WTC11 (cell line): ENCODE measurements around the gene C19orf47. TPM values are rescaled to one million over a fixed set of nuclear protein-coding genes. Genes with fewer than 3 reads are reported as not detected.

Experiments used
- ATAC-seq: fragments of 200-7000 bp; cut with Tn5 transposase; 2 replicates; pipeline ENCODE4 v1.10.0; 2021; ENCODE audit warnings: mild to moderate bottlenecking, moderate library complexity
- CTCF ChIA-PET: fragments of 300-600 bp; sonication (Branson Sonifier 250); formaldehyde crosslinking; loops from one replicate; lab custom pipeline; 2021; ENCODE audit warnings: antibody characterized with exemption; lab: Charles Lee
- POLR2A ChIA-PET: fragments of 350-600 bp; sonication (Branson Sonifier 250); formaldehyde crosslinking; loops from one replicate; lab custom pipeline; 2021; ENCODE audit warnings: antibody characterized with exemption; lab: Charles Lee
- DNase-seq: peaks from one replicate; pipeline ENCODE4 v3.0.0; 2021; ENCODE audit warnings: low spot score
- H3K27ac Mint-ChIP-seq: 2 replicates; pipeline ENCODE4 v1.8.0; 2021; ENCODE audit warnings: mixed read lengths
- H3K27me3 Mint-ChIP-seq: 2 replicates; pipeline ENCODE4 v1.8.0; 2021; ENCODE audit warnings: low read depth, mild to moderate bottlenecking, moderate library complexity, mixed read lengths
- H3K36me3 Mint-ChIP-seq: 2 replicates; pipeline ENCODE4 v1.8.0; 2021; ENCODE audit warnings: mixed read lengths
- H3K4me1 Mint-ChIP-seq: 2 replicates; pipeline ENCODE4 v1.8.0; 2022; ENCODE audit warnings: mixed read lengths
- H3K4me3 Mint-ChIP-seq: 2 replicates; pipeline ENCODE4 v1.8.0; 2021; ENCODE audit warnings: mild to moderate bottlenecking, moderate library complexity, mixed read lengths
- H3K9me3 Mint-ChIP-seq: 2 replicates; pipeline ENCODE4 v1.8.0; 2021; ENCODE audit warnings: mixed read lengths
- AFF4 ChIP-seq: sonication (generic); formaldehyde crosslinking; IDR thresholded peaks from 2 replicates; pipeline ENCODE4 v1.8.1; 2023; ENCODE audit warnings: mild to moderate bottlenecking, missing genetic modification reagents, borderline replicate concordance
- ATF3 ChIP-seq: sonication (generic); formaldehyde crosslinking; conservative IDR thresholded peaks from 2 replicates; pipeline ENCODE4 v1.8.1; 2022; ENCODE audit warnings: mild to moderate bottlenecking, missing genetic modification reagents
- E2F5 ChIP-seq: sonication (generic); formaldehyde crosslinking; IDR thresholded peaks from 2 replicates; pipeline ENCODE4 v1.8.1; 2022; ENCODE audit warnings: mild to moderate bottlenecking, moderate library complexity, missing genetic modification reagents
- ERG ChIP-seq: fragments of 250-450 bp; sonication (Bioruptor Pico); IDR thresholded peaks from 2 replicates; pipeline ENCODE4 v1.8.0; 2021; ENCODE audit warnings: mild to moderate bottlenecking
- FOXJ3 ChIP-seq: sonication (generic); formaldehyde crosslinking; IDR thresholded peaks from 2 replicates; pipeline ENCODE4 v1.9.0; 2021; ENCODE audit warnings: missing genetic modification reagents, mild to moderate bottlenecking, borderline replicate concordance
- FOXK1 ChIP-seq: sonication (generic); formaldehyde crosslinking; IDR thresholded peaks from 2 replicates; pipeline ENCODE4 v1.8.0; 2022; ENCODE audit warnings: mild to moderate bottlenecking, moderate library complexity, missing genetic modification reagents
- GABPB1 ChIP-seq: sonication (generic); formaldehyde crosslinking; IDR thresholded peaks from 2 replicates; pipeline ENCODE4 v1.8.1; 2023; ENCODE audit warnings: mild to moderate bottlenecking, missing genetic modification reagents
- JAZF1 ChIP-seq: fragments of 250-450 bp; sonication (Bioruptor Pico); IDR thresholded peaks from 2 replicates; pipeline ENCODE4 v1.9.0; 2021; ENCODE audit warnings: moderate library complexity, mild to moderate bottlenecking, inconsistent platforms
- JUN ChIP-seq: sonication (generic); formaldehyde crosslinking; IDR thresholded peaks from 2 replicates; pipeline ENCODE4 v1.8.0; 2023; ENCODE audit warnings: mild to moderate bottlenecking, missing genetic modification reagents
- KAT7 ChIP-seq: sonication (generic); formaldehyde crosslinking; IDR thresholded peaks from 2 replicates; pipeline ENCODE4 v1.8.1; 2023; ENCODE audit warnings: missing genetic modification reagents, mild to moderate bottlenecking, borderline replicate concordance
- MXD4 ChIP-seq: fragments of 250-450 bp; sonication (Bioruptor Pico); IDR thresholded peaks from 2 replicates; pipeline ENCODE4 v1.8.0; 2021; ENCODE audit warnings: mild to moderate bottlenecking, moderate library complexity, borderline replicate concordance
- MYBL2 ChIP-seq: sonication (generic); formaldehyde crosslinking; IDR thresholded peaks from 2 replicates; pipeline ENCODE4 v1.8.1; 2023; ENCODE audit warnings: mild to moderate bottlenecking, moderate library complexity, missing genetic modification reagents
- NR2C2 ChIP-seq: sonication (generic); formaldehyde crosslinking; IDR thresholded peaks from 2 replicates; pipeline ENCODE4 v1.8.0; 2022; ENCODE audit warnings: mild to moderate bottlenecking, missing genetic modification reagents
- NR3C1 ChIP-seq: sonication (generic); formaldehyde crosslinking; conservative IDR thresholded peaks from 2 replicates; pipeline ENCODE4 v1.8.1; 2023; ENCODE audit warnings: low read depth, mild to moderate bottlenecking, missing genetic modification reagents
- RORB ChIP-seq: fragments of 250-450 bp; sonication (Bioruptor Pico); IDR thresholded peaks from 2 replicates; pipeline ENCODE4 v1.9.0; 2021; ENCODE audit warnings: mild to moderate bottlenecking
- SMAD3 ChIP-seq: sonication (generic); formaldehyde crosslinking; IDR thresholded peaks from 2 replicates; pipeline ENCODE4 v1.8.0; 2022; ENCODE audit warnings: missing genetic modification reagents, mild to moderate bottlenecking, borderline replicate concordance
- SMAD4 ChIP-seq: sonication (generic); formaldehyde crosslinking; IDR thresholded peaks from 2 replicates; pipeline ENCODE4 v1.8.0; 2022; ENCODE audit warnings: mild to moderate bottlenecking, missing genetic modification reagents
- SP1 ChIP-seq: sonication (generic); formaldehyde crosslinking; conservative IDR thresholded peaks from 2 replicates; pipeline ENCODE4 v1.8.1; 2022; ENCODE audit warnings: missing genetic modification reagents
- TP53 ChIP-seq: sonication (generic); formaldehyde crosslinking; IDR thresholded peaks from 2 replicates; pipeline ENCODE4 v1.8.1; 2023; ENCODE audit warnings: mild to moderate bottlenecking, missing genetic modification reagents
- USF2 ChIP-seq: sonication (generic); formaldehyde crosslinking; IDR thresholded peaks from 2 replicates; pipeline ENCODE4 v1.8.1; 2023; ENCODE audit warnings: mild to moderate bottlenecking, missing genetic modification reagents, moderate library complexity
- ZNF416 ChIP-seq: fragments of 250-450 bp; sonication (Bioruptor Pico); IDR thresholded peaks from 2 replicates; pipeline ENCODE4 v1.9.0; 2021; ENCODE audit warnings: mild to moderate bottlenecking, inconsistent platforms
- total RNA-seq: library from RNA; stranded (reverse); gene quantifications from 3 replicates; pipeline ENCODE4 v1.2.3, GENCODE V29; 2021
- TF ChIP-seq, protein P1 (sequence below): sonication (generic); formaldehyde crosslinking; IDR thresholded peaks from 2 replicates; pipeline ENCODE4 v1.8.0; 2023; ENCODE audit warnings: mild to moderate bottlenecking, missing genetic modification reagents
- TF ChIP-seq, protein P2 (sequence below): sonication (generic); formaldehyde crosslinking; IDR thresholded peaks from 2 replicates; pipeline ENCODE4 v1.8.1; 2023; ENCODE audit warnings: mild to moderate bottlenecking, missing genetic modification reagents
- TF ChIP-seq, protein P3 (sequence below): sonication (generic); formaldehyde crosslinking; IDR thresholded peaks from 2 replicates; pipeline ENCODE4 v1.8.0; 2022; ENCODE audit warnings: mild to moderate bottlenecking, missing genetic modification reagents

The C19orf47 gene
- total RNA-seq, 1 experiment from 2014 or later = 15.6 TPM

DNA sequence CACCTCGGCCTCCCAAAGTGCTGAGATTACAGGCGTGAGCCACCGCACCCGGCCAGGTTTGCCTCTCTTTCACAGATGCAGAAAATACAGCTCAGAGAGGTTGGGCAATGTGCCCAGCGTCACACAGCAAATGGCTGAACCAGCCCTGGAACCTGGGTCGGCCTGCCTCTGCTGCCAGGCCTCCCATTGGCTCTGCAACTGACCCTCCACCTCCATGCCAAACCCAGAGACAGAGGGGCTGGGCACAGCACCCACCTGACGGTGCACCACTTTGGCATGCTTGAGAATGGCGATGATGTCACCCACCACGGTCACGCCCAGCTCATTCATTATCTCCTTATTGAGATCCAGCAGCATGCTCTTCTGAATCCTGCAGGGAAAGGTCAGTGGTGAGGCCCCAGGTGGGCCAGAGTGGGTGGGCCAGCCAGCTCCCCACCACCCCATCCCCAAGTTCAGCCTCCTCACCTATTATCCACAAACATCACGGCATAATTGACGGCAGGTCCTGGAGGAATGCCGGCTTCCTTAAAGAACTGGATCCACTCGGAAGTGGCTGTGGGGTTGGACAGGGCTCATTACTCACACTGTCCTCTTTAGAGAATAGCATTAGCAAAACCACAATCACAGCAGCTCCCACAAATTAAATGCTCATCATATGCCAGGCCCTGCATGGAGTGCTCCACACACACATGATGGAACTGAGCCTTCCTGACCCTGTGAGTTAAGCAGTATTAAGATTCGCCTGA lies 12.2 kb downstream of the C19orf47 start:
- ChIA-PET POLR2A (no interaction called here), CTCF (interaction anchor here (0.7 to 1.2 kb wide), 2 partner anchors 31 to 118 kb away, joined by 3 read pairs; partner anchors contain the start of gene TTC9B)
- no peak for DNase-seq
- no peaks in the 10 kb centered on the region for H3K4me1 Mint-ChIP-seq
- ATAC-seq = no peak
- no peak overlapping the region for H3K4me3 Mint-ChIP-seq
- peaks cover 29% of the 10 kb centered on the region for H3K36me3 Mint-ChIP-seq
- no peak overlapping the region for H3K27ac Mint-ChIP-seq
- no peaks in the 10 kb centered on the region for H3K9me3 Mint-ChIP-seq
- TF ChIP-seq FOXK1 (CRISPR knock-in tag) (no peak), NR2C2 (CRISPR knock-in tag) (no peak), SMAD4 (CRISPR knock-in tag) (no peak), FOXJ3 (CRISPR knock-in tag) (no peak), MXD4 (CRISPR knock-in tag) (no peak), NR3C1 (no peak), RORB (no peak), SMAD3 (CRISPR knock-in tag) (no peak), AFF4 (CRISPR knock-in tag) (no peak), TP53 (CRISPR knock-in tag) (no peak), JUN (no peak), MYBL2 (no peak)
- TF ChIP-seq, protein P1, sequence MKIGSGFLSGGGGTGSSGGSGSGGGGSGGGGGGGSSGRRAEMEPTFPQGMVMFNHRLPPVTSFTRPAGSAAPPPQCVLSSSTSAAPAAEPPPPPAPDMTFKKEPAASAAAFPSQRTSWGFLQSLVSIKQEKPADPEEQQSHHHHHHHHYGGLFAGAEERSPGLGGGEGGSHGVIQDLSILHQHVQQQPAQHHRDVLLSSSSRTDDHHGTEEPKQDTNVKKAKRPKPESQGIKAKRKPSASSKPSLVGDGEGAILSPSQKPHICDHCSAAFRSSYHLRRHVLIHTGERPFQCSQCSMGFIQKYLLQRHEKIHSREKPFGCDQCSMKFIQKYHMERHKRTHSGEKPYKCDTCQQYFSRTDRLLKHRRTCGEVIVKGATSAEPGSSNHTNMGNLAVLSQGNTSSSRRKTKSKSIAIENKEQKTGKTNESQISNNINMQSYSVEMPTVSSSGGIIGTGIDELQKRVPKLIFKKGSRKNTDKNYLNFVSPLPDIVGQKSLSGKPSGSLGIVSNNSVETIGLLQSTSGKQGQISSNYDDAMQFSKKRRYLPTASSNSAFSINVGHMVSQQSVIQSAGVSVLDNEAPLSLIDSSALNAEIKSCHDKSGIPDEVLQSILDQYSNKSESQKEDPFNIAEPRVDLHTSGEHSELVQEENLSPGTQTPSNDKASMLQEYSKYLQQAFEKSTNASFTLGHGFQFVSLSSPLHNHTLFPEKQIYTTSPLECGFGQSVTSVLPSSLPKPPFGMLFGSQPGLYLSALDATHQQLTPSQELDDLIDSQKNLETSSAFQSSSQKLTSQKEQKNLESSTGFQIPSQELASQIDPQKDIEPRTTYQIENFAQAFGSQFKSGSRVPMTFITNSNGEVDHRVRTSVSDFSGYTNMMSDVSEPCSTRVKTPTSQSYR (CRISPR knock-in tag) = no peak
- no peaks in the 10 kb centered on the region for H3K27me3 Mint-ChIP-seq

DNA sequence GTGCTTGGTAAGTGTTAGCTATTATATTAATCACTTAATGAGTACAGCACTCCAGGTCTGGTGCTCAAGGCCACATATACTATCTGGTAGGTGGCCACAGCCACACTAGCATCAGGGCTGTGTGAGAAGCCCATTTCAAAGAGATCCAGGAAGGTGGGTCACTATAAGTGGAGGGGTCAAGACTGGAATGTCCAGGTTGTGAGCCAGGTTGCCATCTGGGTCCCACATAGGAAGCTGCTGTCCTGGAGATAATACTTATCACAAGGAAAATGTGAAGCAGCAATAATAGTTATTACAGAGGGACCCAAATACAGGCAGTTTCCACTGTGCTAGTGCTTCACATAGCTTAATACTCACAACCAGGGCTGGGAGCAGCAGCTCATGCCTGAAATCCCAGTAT lies 13.1 kb downstream of the C19orf47 start:
- ChIA-PET CTCF (interaction anchor here (0.7 to 1.2 kb wide), 3 partner anchors 8 to 117 kb away, joined by 3 read pairs; partner anchors contain the start of gene TTC9B), POLR2A (no interaction called here)
- no peak overlapping the region for H3K27ac Mint-ChIP-seq
- H3K27me3 Mint-ChIP-seq = no peaks in the 10 kb centered on the region
- peaks cover 32% of the 10 kb centered on the region for H3K36me3 Mint-ChIP-seq
- H3K4me3 Mint-ChIP-seq = no peak overlapping the region
- ATAC-seq (no peak), DNase-seq (no peak)
- no peaks in the 10 kb centered on the region for H3K9me3 Mint-ChIP-seq
- no peaks in the 10 kb centered on the region for H3K4me1 Mint-ChIP-seq
- TF ChIP-seq ERG (CRISPR knock-in tag) = no peak
- TF ChIP-seq ATF3 = no peak
- TF ChIP-seq SP1 (CRISPR knock-in tag) = no peak
- no peak for TF ChIP-seq JAZF1 (CRISPR knock-in tag)
- TF ChIP-seq GABPB1 (CRISPR knock-in tag) = no peak
- no peak for TF ChIP-seq KAT7 (CRISPR knock-in tag)
- TF ChIP-seq ZNF416 (CRISPR knock-in tag) = no peak
- TF ChIP-seq, protein P2, sequence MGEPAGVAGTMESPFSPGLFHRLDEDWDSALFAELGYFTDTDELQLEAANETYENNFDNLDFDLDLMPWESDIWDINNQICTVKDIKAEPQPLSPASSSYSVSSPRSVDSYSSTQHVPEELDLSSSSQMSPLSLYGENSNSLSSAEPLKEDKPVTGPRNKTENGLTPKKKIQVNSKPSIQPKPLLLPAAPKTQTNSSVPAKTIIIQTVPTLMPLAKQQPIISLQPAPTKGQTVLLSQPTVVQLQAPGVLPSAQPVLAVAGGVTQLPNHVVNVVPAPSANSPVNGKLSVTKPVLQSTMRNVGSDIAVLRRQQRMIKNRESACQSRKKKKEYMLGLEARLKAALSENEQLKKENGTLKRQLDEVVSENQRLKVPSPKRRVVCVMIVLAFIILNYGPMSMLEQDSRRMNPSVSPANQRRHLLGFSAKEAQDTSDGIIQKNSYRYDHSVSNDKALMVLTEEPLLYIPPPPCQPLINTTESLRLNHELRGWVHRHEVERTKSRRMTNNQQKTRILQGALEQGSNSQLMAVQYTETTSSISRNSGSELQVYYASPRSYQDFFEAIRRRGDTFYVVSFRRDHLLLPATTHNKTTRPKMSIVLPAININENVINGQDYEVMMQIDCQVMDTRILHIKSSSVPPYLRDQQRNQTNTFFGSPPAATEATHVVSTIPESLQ (CRISPR knock-in tag) = no peak
- TF ChIP-seq E2F5 (CRISPR knock-in tag) = no peak
- no peak for TF ChIP-seq USF2
- TF ChIP-seq, protein P3, sequence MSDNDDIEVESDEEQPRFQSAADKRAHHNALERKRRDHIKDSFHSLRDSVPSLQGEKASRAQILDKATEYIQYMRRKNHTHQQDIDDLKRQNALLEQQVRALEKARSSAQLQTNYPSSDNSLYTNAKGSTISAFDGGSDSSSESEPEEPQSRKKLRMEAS (CRISPR knock-in tag) = no peak
